IMR-90 (cell line): ENCODE data around the gene EFCAB5. TPM values are rescaled to one million over a fixed set of nuclear protein-coding genes. Genes with fewer than 3 reads are reported as not detected.

ENCODE experiments used
- ATAC-seq: fragments of 200-7000 bp; cut with Tn5 transposase; 2 replicates; pipeline ENCODE4 v1.9.1; 2020; ENCODE audit warnings: low read depth, mild to moderate bottlenecking, moderate library complexity
- BruUV-seq: library from RNA; stranded (reverse); fragments of 400-500 nt; replicated peaks from 2 replicates; lab custom pipeline; 2021; lab: Mats Ljungman, UMichigan
- CTCF ChIA-PET: fragments of 300-600 bp; formaldehyde crosslinking; extraction: SDS; loops from one replicate; lab custom pipeline; 2021; ENCODE audit warnings: antibody characterized with exemption; lab: Yijun Ruan, JAX
- POLR2A ChIA-PET: fragments of 300-600 bp; sonication (Branson Sonifier 250); formaldehyde crosslinking; loops from one replicate; lab custom pipeline; 2022; ENCODE audit warnings: antibody characterized with exemption; ENCODE audit not compliant: unreplicated experiment; lab: Charles Lee
- DNase-seq: peaks from one replicate; pipeline ENCODE4 v3.0.0; 2013
- H2AFZ ChIP-seq: replicated peaks from 2 replicates; pipeline ENCODE3; 2013; ENCODE audit warnings: low read length, mild to moderate bottlenecking; ENCODE audit not compliant: poor library complexity
- H2AK5ac ChIP-seq: 2 replicates; pipeline ENCODE4 v1.6.1; 2013; ENCODE audit warnings: low read depth, low read length, inconsistent platforms
- H2AK9ac ChIP-seq: replicated peaks from 2 replicates; pipeline ENCODE3; 2013; ENCODE audit warnings: mild to moderate bottlenecking, low read depth, low read length, moderate library complexity; ENCODE audit not compliant: poor library complexity
- H2BK120ac ChIP-seq: 2 replicates; pipeline ENCODE4 v1.6.1; 2013; ENCODE audit warnings: low read depth, low read length, inconsistent platforms
- H2BK15ac ChIP-seq: 3 replicates; pipeline ENCODE4 v1.6.1; 2013; ENCODE audit warnings: low read depth, low read length, inconsistent platforms
- H2BK20ac ChIP-seq: 2 replicates; pipeline ENCODE4 v1.6.1; 2013; ENCODE audit warnings: low read depth, mild to moderate bottlenecking, inconsistent platforms, low read length, moderate library complexity
- H2BK5ac ChIP-seq: 2 replicates; pipeline ENCODE4 v1.6.1; 2013; ENCODE audit warnings: mild to moderate bottlenecking, low read depth, low read length, inconsistent platforms; ENCODE audit not compliant: poor library complexity, severe bottlenecking
- H3K14ac ChIP-seq: replicated peaks from 2 replicates; pipeline ENCODE4 v1.6.1; 2013; ENCODE audit warnings: low read depth, low read length, inconsistent platforms
- H3K18ac ChIP-seq: 2 replicates; pipeline ENCODE4 v1.6.1; 2013; ENCODE audit warnings: low read depth, low read length, control low read depth
- H3K23ac ChIP-seq: 2 replicates; pipeline ENCODE4 v1.6.1; 2013; ENCODE audit warnings: low read depth, low read length, inconsistent platforms
- H3K27ac ChIP-seq: 2 replicates; pipeline ENCODE4 v1.5.1; 2013; ENCODE audit warnings: mild to moderate bottlenecking, control low read depth, low read length; ENCODE audit not compliant: insufficient read depth
- H3K27me3 ChIP-seq: 2 replicates; pipeline ENCODE4 v1.6.1; 2013; ENCODE audit warnings: low read length; ENCODE audit not compliant: control insufficient read depth, insufficient read depth
- H3K36me3 ChIP-seq: 2 replicates; pipeline ENCODE4 v1.6.1; 2013; ENCODE audit warnings: low read length, mixed read lengths; ENCODE audit not compliant: control insufficient read depth, insufficient read depth
- H3K4ac ChIP-seq: 2 replicates; pipeline ENCODE4 v1.6.1; 2013; ENCODE audit warnings: low read depth, low read length, inconsistent platforms
- H3K4me1 ChIP-seq: 2 replicates; pipeline ENCODE4 v1.6.1; 2013; ENCODE audit warnings: low read length, mixed read lengths; ENCODE audit not compliant: control insufficient read depth, insufficient read depth
- H3K4me2 ChIP-seq: 2 replicates; pipeline ENCODE4 v1.6.1; 2013; ENCODE audit warnings: low read depth, mild to moderate bottlenecking, control low read depth, low read length, moderate library complexity
- H3K4me3 ChIP-seq: 2 replicates; pipeline ENCODE4 v1.5.1; 2013; ENCODE audit warnings: low read depth, mild to moderate bottlenecking, control low read depth, low read length, moderate library complexity; ENCODE audit not compliant: insufficient read depth
- H3K56ac ChIP-seq: 2 replicates; pipeline ENCODE4 v1.6.1; 2013; ENCODE audit warnings: low read length, inconsistent platforms; ENCODE audit not compliant: insufficient read depth; ENCODE audit errors: extremely low read depth
- H3K79me1 ChIP-seq, 2 experiments: 2 replicates each; pipeline ENCODE4 v1.6.1; 2013; ENCODE audit warnings: low read length in 2 of 2, inconsistent platforms in 1 of 2, low read depth in 1 of 2
- H3K9ac ChIP-seq: 2 replicates; pipeline ENCODE4 v1.6.1; 2013; ENCODE audit warnings: low read depth, low read length, control low read depth
- H3K9me1 ChIP-seq: 2 replicates; pipeline ENCODE4 v1.6.1; 2013; ENCODE audit warnings: low read length, inconsistent platforms; ENCODE audit not compliant: insufficient read depth
- H3K9me3 ChIP-seq: 2 replicates; pipeline ENCODE4 v1.6.1; 2013; ENCODE audit warnings: low read length; ENCODE audit not compliant: control insufficient read depth, insufficient read depth
- H4K20me1 ChIP-seq: 2 replicates; pipeline ENCODE4 v1.6.1; 2013; ENCODE audit warnings: low read length, inconsistent platforms; ENCODE audit not compliant: insufficient read depth
- H4K5ac ChIP-seq: 2 replicates; pipeline ENCODE4 v1.6.1; 2013; ENCODE audit warnings: mild to moderate bottlenecking, low read depth, low read length, control low read depth
- H4K8ac ChIP-seq, 2 experiments: 2 replicates each; pipeline ENCODE4 v1.6.1; 2013; ENCODE audit warnings: low read depth in 2 of 2, low read length in 2 of 2, control low read depth in 1 of 2, inconsistent platforms in 1 of 2
- H4K91ac ChIP-seq: 2 replicates; pipeline ENCODE4 v1.6.1; 2013; ENCODE audit warnings: low read depth, low read length, inconsistent platforms; ENCODE audit not compliant: insufficient read depth
- BHLHE40 ChIP-seq: fragments of 150-350 bp; IDR thresholded peaks from 2 replicates; pipeline ENCODE4 v1.6.1; 2016; ENCODE audit warnings: mild to moderate bottlenecking, low read depth, low read length
- CEBPB ChIP-seq: IDR thresholded peaks from 2 replicates; pipeline ENCODE4 v1.6.1; 2012; ENCODE audit warnings: low read depth, low read length, improper control_type of control experiment
- CHD1 ChIP-seq: IDR thresholded peaks from 2 replicates; pipeline ENCODE4 v1.6.1; 2012; ENCODE audit warnings: low read depth, low read length, improper control_type of control experiment
- FOS ChIP-seq: fragments of 150-350 bp; IDR thresholded peaks from 2 replicates; pipeline ENCODE4 v1.6.1; 2016; ENCODE audit warnings: low read depth, low read length
- MXI1 ChIP-seq: IDR thresholded peaks from 2 replicates; pipeline ENCODE4 v1.6.1; 2012; ENCODE audit warnings: low read depth, mild to moderate bottlenecking, low read length, moderate library complexity, borderline replicate concordance
- RAD21 ChIP-seq: IDR thresholded peaks from 2 replicates; pipeline ENCODE4 v1.6.1; 2012; ENCODE audit warnings: low read length, improper control_type of control experiment
- RFX5 ChIP-seq: IDR thresholded peaks from 2 replicates; pipeline ENCODE4 v1.8.0; 2012; ENCODE audit warnings: low read depth, mild to moderate bottlenecking, low read length, moderate library complexity
- WGBS, 2 experiments: methylation state at CpG; one replicate each; pipeline versions ENCODE4 v1.1.5 to v1.1.7; 2013; ENCODE audit warnings: missing lambda C conversion rate in 2 of 2; ENCODE audit not compliant: insufficient read length in 1 of 2; ENCODE audit errors: extremely low coverage in 2 of 2; 5-methylcytosine and 5-hydroxymethylcytosine counted together
- dilution Hi-C: fragments of 300-500 bp; cut with HindIII; formaldehyde crosslinking; loops from one replicate; pipeline ENCODE4 v1.14.3; 2018; ENCODE audit warnings: low sequenced_read_pairs; ENCODE audit not compliant: unreplicated experiment
- in situ Hi-C: fragments of 300-500 bp; cut with MboI; formaldehyde crosslinking; loops from 3 replicates; pipeline ENCODE4 v1.14.3; 2019; ENCODE audit warnings: low sequenced_read_pairs, inconsistent platforms, mixed read lengths
- intact Hi-C: fragments of 100-400 bp; cut with micrococcal nuclease; formaldehyde crosslinking; loops from 2 replicates; pipeline ENCODE4 v1.10.0; 2022
- polyA plus RNA-seq, 3 experiments: library from polyadenylated mRNA; depleted of rRNA; stranded (reverse); fragments of >200 nt; gene quantifications; 2 replicates each; pipeline ENCODE4 v1.2.3, GENCODE V29; 2012; ENCODE audit warnings: low replicate concordance in 1 of 3
- total RNA-seq: library from RNA; depleted of rRNA; stranded (reverse); fragments of >200 nt; gene quantifications from 2 replicates; pipeline ENCODE4 v1.2.3, GENCODE V29; 2012
- TF ChIP-seq, protein P1 (sequence below): fragments of 150-350 bp; IDR thresholded peaks from 2 replicates; pipeline ENCODE4 v1.6.1; 2017; ENCODE audit warnings: mild to moderate bottlenecking, antibody characterized with exemption, low read length, low read depth
- TF ChIP-seq, protein P2 (sequence below): conservative IDR thresholded peaks from 2 replicates; pipeline ENCODE4 v1.5.1; 2012; ENCODE audit warnings: mild to moderate bottlenecking, low read depth, low read length, improper control_type of control experiment

The EFCAB5 gene
- total and polyA plus RNA-seq, 2 of the 4 experiments (the other 2 are of a cell fraction): 0.14 TPM; not detected in 1

DNA sequence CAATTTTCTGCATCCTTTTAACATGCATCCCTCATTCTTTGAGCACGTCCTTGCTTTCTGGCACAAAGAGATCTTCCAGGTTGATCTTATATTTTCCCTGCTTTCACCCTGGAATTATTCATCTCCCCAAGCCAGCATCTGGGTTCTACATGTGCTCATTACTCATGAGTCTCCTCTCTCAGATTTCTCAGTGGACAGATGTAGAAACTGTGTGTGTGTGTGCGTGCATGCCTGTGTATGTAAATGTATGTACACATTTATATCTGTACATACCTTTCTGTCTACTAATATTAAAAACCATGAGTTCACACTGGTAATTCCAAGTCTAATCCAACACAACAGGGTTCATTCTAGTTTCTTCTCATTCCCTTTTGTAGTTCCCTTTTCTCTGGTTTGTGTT lies 133.3 kb downstream of the EFCAB5 start:
- no TSS peak for BruUV-seq
- no peak overlapping the region for H3K4me3 ChIP-seq
- H3K14ac ChIP-seq: no peak overlapping the region
- no peak overlapping the region for H3K18ac ChIP-seq
- H2AK9ac ChIP-seq: no peak overlapping the region
- dilution Hi-C loops (no loop called here), intact Hi-C loops (loop anchor here (5.0 to 10.0 kb wide), 2 partner anchors 42 to 110 kb away; no protein-coding TSS in a partner anchor), in situ Hi-C loops (loop anchor here (5.0 to 25.0 kb wide), 2 partner anchors 42 to 737 kb away; no protein-coding TSS in a partner anchor)
- no peak overlapping the region for H2AK5ac ChIP-seq
- ChIA-PET CTCF (no interaction called here), POLR2A (no interaction called here)
- no peaks in the 10 kb centered on the region for H3K36me3 ChIP-seq
- H3K4me1 ChIP-seq: no peaks in the 10 kb centered on the region
- no peaks in the 10 kb centered on the region for H3K9me1 ChIP-seq
- H3K23ac ChIP-seq: no peak overlapping the region
- H3K27ac ChIP-seq: no peak overlapping the region
- WGBS, 2 experiments: no CpG with 5 or more reads among the region's 2 CpGs
- H4K20me1 ChIP-seq: no peaks in the 10 kb centered on the region
- no peak overlapping the region for H2BK15ac ChIP-seq
- ATAC-seq (no peak), DNase-seq (peak; percentile 21)
- no peak overlapping the region for H2BK5ac ChIP-seq
- H4K5ac ChIP-seq: no peak overlapping the region
- no peaks in the 10 kb centered on the region for H3K79me1 ChIP-seq
- no peak overlapping the region for H2BK20ac ChIP-seq
- no peak overlapping the region for H2BK120ac ChIP-seq
- TF ChIP-seq RFX5 (no peak), FOS (no peak), RAD21 (no peak), BHLHE40 (no peak), MXI1 (no peak), CEBPB (no peak), CHD1 (no peak)
- TF ChIP-seq, protein P1, sequence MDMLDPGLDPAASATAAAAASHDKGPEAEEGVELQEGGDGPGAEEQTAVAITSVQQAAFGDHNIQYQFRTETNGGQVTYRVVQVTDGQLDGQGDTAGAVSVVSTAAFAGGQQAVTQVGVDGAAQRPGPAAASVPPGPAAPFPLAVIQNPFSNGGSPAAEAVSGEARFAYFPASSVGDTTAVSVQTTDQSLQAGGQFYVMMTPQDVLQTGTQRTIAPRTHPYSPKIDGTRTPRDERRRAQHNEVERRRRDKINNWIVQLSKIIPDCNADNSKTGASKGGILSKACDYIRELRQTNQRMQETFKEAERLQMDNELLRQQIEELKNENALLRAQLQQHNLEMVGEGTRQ: no peak
- TF ChIP-seq, protein P2, sequence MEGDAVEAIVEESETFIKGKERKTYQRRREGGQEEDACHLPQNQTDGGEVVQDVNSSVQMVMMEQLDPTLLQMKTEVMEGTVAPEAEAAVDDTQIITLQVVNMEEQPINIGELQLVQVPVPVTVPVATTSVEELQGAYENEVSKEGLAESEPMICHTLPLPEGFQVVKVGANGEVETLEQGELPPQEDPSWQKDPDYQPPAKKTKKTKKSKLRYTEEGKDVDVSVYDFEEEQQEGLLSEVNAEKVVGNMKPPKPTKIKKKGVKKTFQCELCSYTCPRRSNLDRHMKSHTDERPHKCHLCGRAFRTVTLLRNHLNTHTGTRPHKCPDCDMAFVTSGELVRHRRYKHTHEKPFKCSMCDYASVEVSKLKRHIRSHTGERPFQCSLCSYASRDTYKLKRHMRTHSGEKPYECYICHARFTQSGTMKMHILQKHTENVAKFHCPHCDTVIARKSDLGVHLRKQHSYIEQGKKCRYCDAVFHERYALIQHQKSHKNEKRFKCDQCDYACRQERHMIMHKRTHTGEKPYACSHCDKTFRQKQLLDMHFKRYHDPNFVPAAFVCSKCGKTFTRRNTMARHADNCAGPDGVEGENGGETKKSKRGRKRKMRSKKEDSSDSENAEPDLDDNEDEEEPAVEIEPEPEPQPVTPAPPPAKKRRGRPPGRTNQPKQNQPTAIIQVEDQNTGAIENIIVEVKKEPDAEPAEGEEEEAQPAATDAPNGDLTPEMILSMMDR: no peak
- H3K56ac ChIP-seq: no peak overlapping the region
- H4K8ac ChIP-seq: no peak overlapping the region
- no peak overlapping the region for H2AFZ ChIP-seq
- peaks cover 33% of the 10 kb centered on the region for H3K27me3 ChIP-seq
- H3K4me2 ChIP-seq: no peak overlapping the region
- H3K9me3 ChIP-seq: peaks cover 2% of the 10 kb centered on the region; the same call in 1 of the 2 replicates
- H4K91ac ChIP-seq: no peak overlapping the region
- H3K9ac ChIP-seq: no peak overlapping the region
- H3K4ac ChIP-seq: no peak overlapping the region
